HCT116 (cell line): ENCODE results near the gene ANKLE1. TPM values are rescaled to one million over a fixed set of nuclear protein-coding genes. Genes with fewer than 3 reads are reported as not detected.
A peak's percentile ranks its signal among the peaks of the same experiment; 100 is the strongest.

Source experiments
- ATAC-seq: fragments of 200-7000 bp; cut with Tn5 transposase; 2 replicates; pipeline ENCODE4 v1.9.1; 2020; ENCODE audit warnings: mild to moderate bottlenecking, moderate library complexity
- BruUV-seq: library from RNA; stranded (reverse); fragments of 400-500 nt; replicated peaks from 2 replicates; lab custom pipeline; 2021; lab: Mats Ljungman, UMichigan
- CTCF ChIA-PET: fragments of 300-600 bp; sonication (Branson Sonifier 250); formaldehyde crosslinking; loops from one replicate; lab custom pipeline; 2021; ENCODE audit warnings: antibody characterized with exemption; lab: Charles Lee
- POLR2A ChIA-PET: fragments of 300-600, 350-600 bp; sonication (Branson Sonifier 250); formaldehyde crosslinking; loops from one replicate; lab custom pipeline; 2021; ENCODE audit warnings: antibody characterized with exemption; lab: Charles Lee
- RAD21 ChIA-PET, 2 experiments: fragments of 300-600 bp; sonication (Branson Sonifier 250); formaldehyde crosslinking; loops; one replicate each; lab custom pipeline; 2023; ENCODE audit warnings: low total read pairs in 2 of 2; ENCODE audit not compliant: uncharacterized antibody in 2 of 2, unreplicated experiment in 2 of 2, low non-redundant PET in 1 of 2; lab: Charles Lee
- DNase-seq: peaks from one replicate; pipeline ENCODE4 v3.0.0-alpha.2; 2010; ENCODE audit warnings: low read depth, low spot score
- H2AFZ ChIP-seq: fragments of 200-600 bp; shearing (Covaris generic), sonication (generic); 2 replicates; pipeline ENCODE4 v1.6.1; 2017; ENCODE audit warnings: low read depth, mixed run types, mixed read lengths, antibody characterized with exemption, low read length; ENCODE audit not compliant: poor library complexity, severe bottlenecking
- H3K27ac ChIP-seq: 2 replicates; pipeline ENCODE4 v1.5.1; 2012; ENCODE audit warnings: low read depth, low read length
- H3K27me3 ChIP-seq: fragments of 200-600 bp; sonication (generic); 2 replicates; pipeline ENCODE4 v1.6.1; 2016; ENCODE audit warnings: mixed run types, low read length, mixed read lengths; ENCODE audit not compliant: insufficient read depth
- H3K36me3 ChIP-seq, 2 experiments: fragments of 200-500 bp in 1 of 2; fragments of 200-600 bp in 1 of 2; sonication (Bioruptor generic) in 1 of 2; sonication (generic) in 1 of 2; 2 replicates each; pipeline versions ENCODE4 v1.5.1 to v1.6.1; 2014 to 2016; ENCODE audit warnings: low read length in 2 of 2, inconsistent platforms in 1 of 2, mixed read lengths in 1 of 2, mixed run types in 1 of 2; ENCODE audit not compliant: insufficient read depth in 2 of 2, control insufficient read depth in 1 of 2
- H3K4me1 ChIP-seq, 2 experiments: fragments of 200-600 bp in 1 of 2; sonication (generic) in 1 of 2; 2 replicates each; pipeline versions ENCODE4 v1.5.1 to v1.6.1; 2012 to 2017; ENCODE audit warnings: low read length in 2 of 2, inconsistent platforms in 1 of 2, mild to moderate bottlenecking in 1 of 2, mixed read lengths in 1 of 2, mixed run types in 1 of 2, moderate library complexity in 1 of 2; ENCODE audit not compliant: insufficient read depth in 2 of 2, control insufficient read depth in 1 of 2
- H3K4me2 ChIP-seq: fragments of 200-600 bp; sonication (generic); 2 replicates; pipeline ENCODE4 v1.6.1; 2017; ENCODE audit warnings: mixed run types, low read length, mixed read lengths
- H3K4me3 ChIP-seq, 2 experiments: fragments of 200-600 bp in 1 of 2; sonication (generic) in 1 of 2; replicated peaks in 1 of 2; 2 replicates each; pipeline ENCODE4 v1.5.1; 2011 to 2016; ENCODE audit warnings: low read length in 2 of 2, control low read depth in 1 of 2, low read depth in 1 of 2, mild to moderate bottlenecking in 1 of 2, mixed read lengths in 1 of 2, mixed run types in 1 of 2
- H3K79me2 ChIP-seq: fragments of 200-600 bp; sonication (generic); 2 replicates; pipeline ENCODE4 v1.6.1; 2017; ENCODE audit warnings: mild to moderate bottlenecking, mixed run types, low read length, moderate library complexity, mixed read lengths; ENCODE audit not compliant: insufficient read depth
- H3K9ac ChIP-seq: fragments of 200-600 bp; sonication (generic); 2 replicates; pipeline ENCODE4 v1.6.1; 2016; ENCODE audit warnings: low read length, mixed read lengths
- H3K9me2 ChIP-seq: fragments of 200-600 bp; sonication (generic), shearing (Covaris generic); 2 replicates; pipeline ENCODE4 v1.6.1; 2017; ENCODE audit warnings: mixed run types, mild to moderate bottlenecking, moderate library complexity; ENCODE audit not compliant: insufficient read depth
- H3K9me3 ChIP-seq, 2 experiments: fragments of 200-500 bp in 1 of 2; fragments of 200-600 bp in 1 of 2; sonication (Bioruptor generic) in 1 of 2; sonication (generic) in 1 of 2; 2 replicates each; pipeline ENCODE4 v1.6.1; 2014 to 2017; ENCODE audit warnings: low read length in 2 of 2, mixed read lengths in 2 of 2, inconsistent platforms in 1 of 2, low read depth in 1 of 2, mild to moderate bottlenecking in 1 of 2, mixed run types in 1 of 2, moderate library complexity in 1 of 2; ENCODE audit not compliant: control insufficient read depth in 1 of 2, insufficient read depth in 1 of 2
- H4K20me1 ChIP-seq: fragments of 200-600 bp; sonication (generic), shearing (Covaris generic); 2 replicates; pipeline ENCODE4 v1.6.1; 2017; ENCODE audit warnings: mixed run types, mild to moderate bottlenecking, moderate library complexity; ENCODE audit not compliant: insufficient read depth
- ATF3 ChIP-seq: IDR thresholded peaks from 2 replicates; pipeline ENCODE4 v1.6.1; 2012
- EGR1 ChIP-seq: IDR thresholded peaks from 2 replicates; pipeline ENCODE4 v1.6.1; 2012; ENCODE audit warnings: low read depth
- FOSL1 ChIP-seq: IDR thresholded peaks from 2 replicates; pipeline ENCODE4 v1.6.1; 2012; ENCODE audit warnings: low read depth
- SIN3A ChIP-seq: IDR thresholded peaks from 2 replicates; pipeline ENCODE4 v1.6.1; 2012; ENCODE audit warnings: low read depth
- ZBTB33 ChIP-seq: IDR thresholded peaks from 2 replicates; pipeline ENCODE4 v1.6.1; 2011; ENCODE audit warnings: mild to moderate bottlenecking, low read length, moderate library complexity; ENCODE audit not compliant: insufficient replicate concordance; ENCODE audit errors: extremely low read depth
- intact Hi-C: fragments of 100-400 bp; cut with micrococcal nuclease; formaldehyde crosslinking; loops from 2 replicates; pipeline ENCODE4 v1.10.0; 2022
- total RNA-seq: library from RNA; stranded (reverse); gene quantifications from one replicate; pipeline ENCODE4 v1.2.1, GENCODE V29; 2021; ENCODE audit not compliant: unreplicated experiment

The ANKLE1 gene
- total RNA-seq, 1 experiment from 2014 or later: 14.8 TPM

DNA sequence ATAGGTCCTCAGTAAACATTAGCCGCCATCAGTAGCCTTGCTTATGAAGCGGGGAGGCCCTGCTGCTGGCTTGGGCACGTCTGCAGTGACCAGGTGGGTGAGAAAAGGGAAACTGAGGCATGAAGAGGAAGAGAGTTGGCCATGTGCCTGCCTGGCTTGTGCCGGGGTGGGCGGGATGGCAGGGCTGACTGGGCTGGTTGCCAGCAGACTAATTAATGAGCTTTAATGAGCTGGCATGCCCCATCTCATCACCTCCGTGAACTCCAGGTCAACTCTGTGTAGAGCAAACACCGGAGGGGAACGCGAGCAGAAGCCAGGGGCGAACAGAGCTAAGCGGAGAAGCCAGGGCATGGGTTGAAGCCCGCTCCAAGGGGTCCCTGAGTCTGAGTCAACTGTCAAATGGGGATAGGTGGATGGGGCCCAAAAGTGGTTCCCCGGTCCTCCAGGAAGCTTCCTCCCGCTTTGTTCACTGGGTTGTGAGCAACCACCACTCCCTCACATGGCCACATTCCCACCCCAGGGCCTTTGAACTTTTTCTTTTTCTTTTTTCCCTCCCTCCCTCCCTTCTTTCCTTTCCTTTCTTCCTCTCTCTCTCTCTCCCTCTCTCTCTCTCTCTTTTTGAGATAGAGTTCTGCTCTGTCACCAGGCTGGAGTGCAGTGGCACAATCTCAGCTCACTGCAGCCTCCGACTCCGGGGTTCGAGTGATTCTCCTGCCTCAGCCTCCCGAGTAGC is 44.7 kb upstream of the ANKLE1 start:
- intact Hi-C loops: no loop called here
- no peaks in the 10 kb centered on the region for H3K9me2 ChIP-seq
- no peak overlapping the region for H2AFZ ChIP-seq
- H3K4me3 ChIP-seq: 0 out of 4 replicates have a peak overlapping the region, but pooled peaks of 1 of the 2 experiments have one; percentile 17
- no peak for ATAC-seq
- peaks cover 13 to 27% of the 10 kb centered on the region in 2 experiments for H3K4me1 ChIP-seq
- H3K9ac ChIP-seq: peak overlapping the region; percentile 36
- no peaks in the 10 kb centered on the region for H3K27me3 ChIP-seq
- no TSS peak for BruUV-seq
- ChIA-PET RAD21 (no interaction called here), CTCF (no interaction called here), POLR2A (interaction anchor here (1.1 to 3.8 kb wide), 2 partner anchors 10 to 14 kb away, joined by 3 to 29 read pairs; partner anchors contain the start of gene OCEL1)
- no peak for DNase-seq
- H3K9me3 ChIP-seq: no peaks in the 10 kb centered on the region
- H3K4me2 ChIP-seq: peak overlapping the region; percentile 59
- peaks cover 8 to 16% of the 10 kb centered on the region in 2 experiments; a peak in 3 of 4 replicates for H3K36me3 ChIP-seq
- peak overlapping the region; percentile 78 for H3K27ac ChIP-seq
- peaks cover 7% of the 10 kb centered on the region; the same call in 1 of the 2 replicates for H4K20me1 ChIP-seq
- TF ChIP-seq EGR1 (no peak), ZBTB33 (no peak), SIN3A (no peak), ATF3 (no peak), FOSL1 (no peak)
- TF ChIP-seq, all 23 proteins: peak for 0
- peaks cover 57% of the 10 kb centered on the region for H3K79me2 ChIP-seq
